ENCODE results near the gene PLEKHH1. TPM values are rescaled to one million over a fixed set of nuclear protein-coding genes. Genes with fewer than 3 reads are reported as not detected.

PLEKHH1 gene
- total RNA-seq, 1 experiment from 2014 or later: 32.4 TPM

- TF ChIP-seq, protein P1, sequence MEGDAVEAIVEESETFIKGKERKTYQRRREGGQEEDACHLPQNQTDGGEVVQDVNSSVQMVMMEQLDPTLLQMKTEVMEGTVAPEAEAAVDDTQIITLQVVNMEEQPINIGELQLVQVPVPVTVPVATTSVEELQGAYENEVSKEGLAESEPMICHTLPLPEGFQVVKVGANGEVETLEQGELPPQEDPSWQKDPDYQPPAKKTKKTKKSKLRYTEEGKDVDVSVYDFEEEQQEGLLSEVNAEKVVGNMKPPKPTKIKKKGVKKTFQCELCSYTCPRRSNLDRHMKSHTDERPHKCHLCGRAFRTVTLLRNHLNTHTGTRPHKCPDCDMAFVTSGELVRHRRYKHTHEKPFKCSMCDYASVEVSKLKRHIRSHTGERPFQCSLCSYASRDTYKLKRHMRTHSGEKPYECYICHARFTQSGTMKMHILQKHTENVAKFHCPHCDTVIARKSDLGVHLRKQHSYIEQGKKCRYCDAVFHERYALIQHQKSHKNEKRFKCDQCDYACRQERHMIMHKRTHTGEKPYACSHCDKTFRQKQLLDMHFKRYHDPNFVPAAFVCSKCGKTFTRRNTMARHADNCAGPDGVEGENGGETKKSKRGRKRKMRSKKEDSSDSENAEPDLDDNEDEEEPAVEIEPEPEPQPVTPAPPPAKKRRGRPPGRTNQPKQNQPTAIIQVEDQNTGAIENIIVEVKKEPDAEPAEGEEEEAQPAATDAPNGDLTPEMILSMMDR (IDR thresholded peaks at IDR 0.05; ENCODE audit: insufficient read depth in 1 of 2, low read depth in 1 of 2, low read length in 1 of 2, severe bottlenecking in 1 of 2, unreplicated experiment in 1 of 2): no peak
- no peak for DNase-seq
- no peaks in the 10 kb centered on the region for H3K4me1 Mint-ChIP-seq (ENCODE audit: low read depth, unreplicated experiment)
- Histone ChIP-seq H3K27me3 (replicated peaks; ENCODE audit: control insufficient read depth, insufficient read depth, low read length) (no peaks in the 10 kb centered on the region), H3K36me3 (ENCODE audit: control insufficient read depth, insufficient read depth, low read length) (no peaks in the 10 kb centered on the region), H3K9me3 (no peaks in the 10 kb centered on the region), H3K4me3 (ENCODE audit: low read depth, low read length) (no peak overlapping the region), H3K4me1 (peaks cover 4% of the 10 kb centered on the region; the same call in 1 of the 2 replicates)
- peaks cover 16% of the 10 kb centered on the region for H3K27me3 Mint-ChIP-seq (ENCODE audit: insufficient read depth, unreplicated experiment)
- CTCF ChIA-PET: interaction anchor here (1.2 to 2.3 kb wide), 4 partner anchors 10 to 89 kb away, joined by 6 to 13 read pairs (median 10); no protein-coding TSS in a partner anchor
- H3K36me3 Mint-ChIP-seq (ENCODE audit: insufficient read depth, unreplicated experiment): no peaks in the 10 kb centered on the region
- no TSS peak for BruUV-seq (replicated peaks)
- H3K4me3 Mint-ChIP-seq (ENCODE audit: unreplicated experiment): peak overlapping the region; percentile 38
- no peak overlapping the region for H3K27ac Mint-ChIP-seq (ENCODE audit: unreplicated experiment)
- intact Hi-C loops (cut with micrococcal nuclease; ENCODE audit: unreplicated experiment): no loop called here
- POLR2A ChIA-PET: no interaction called here
- H3K9me3 Mint-ChIP-seq (ENCODE audit: unreplicated experiment): no peaks in the 10 kb centered on the region
These were observed 16.4 kb upstream of the PLEKHH1 start for GRCh38 chr14:67516676-67517075.

DNA sequence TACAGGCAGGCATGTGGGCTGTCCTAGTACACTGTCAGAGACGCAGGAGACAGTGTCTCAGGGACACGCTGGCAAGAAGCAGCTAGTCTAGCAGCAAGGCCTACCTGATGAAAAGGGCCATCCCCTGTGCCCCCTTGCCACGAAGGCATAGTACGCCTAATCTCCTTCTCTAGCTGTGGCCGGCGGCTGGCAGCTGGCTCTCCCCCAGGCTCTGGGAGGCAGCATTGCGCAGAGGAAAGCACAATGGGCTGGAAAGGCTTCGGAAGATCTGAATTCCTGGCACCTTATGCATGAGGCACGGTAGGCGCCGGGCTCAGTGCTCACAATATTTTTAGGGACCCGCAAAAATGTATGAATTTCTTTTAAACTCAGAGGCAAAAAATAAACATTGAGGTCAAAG lies 16.0 kb upstream of the PLEKHH1 start:
- TF ChIP-seq, protein P1 (IDR thresholded peaks at IDR 0.05; ENCODE audit: insufficient read depth in 1 of 2, low read depth in 1 of 2, low read length in 1 of 2, severe bottlenecking in 1 of 2, unreplicated experiment in 1 of 2): peak in 1 of 2 experiments; percentile 30
- Histone ChIP-seq H3K4me1 (peaks cover 4% of the 10 kb centered on the region; the same call in 1 of the 2 replicates), H3K4me3 (ENCODE audit: low read depth, low read length) (no peak overlapping the region), H3K9me3 (no peaks in the 10 kb centered on the region), H3K27me3 (replicated peaks; ENCODE audit: control insufficient read depth, insufficient read depth, low read length) (no peaks in the 10 kb centered on the region), H3K36me3 (ENCODE audit: control insufficient read depth, insufficient read depth, low read length) (no peaks in the 10 kb centered on the region)
- Mint-ChIP-seq H3K9me3 (ENCODE audit: unreplicated experiment) (no peaks in the 10 kb centered on the region), H3K4me1 (ENCODE audit: low read depth, unreplicated experiment) (no peaks in the 10 kb centered on the region), H3K27ac (ENCODE audit: unreplicated experiment) (no peak overlapping the region), H3K4me3 (ENCODE audit: unreplicated experiment) (no peak overlapping the region), H3K36me3 (ENCODE audit: insufficient read depth, unreplicated experiment) (no peaks in the 10 kb centered on the region), H3K27me3 (ENCODE audit: insufficient read depth, unreplicated experiment) (peaks cover 16% of the 10 kb centered on the region)
- DNase-seq: no peak
- ChIA-PET POLR2A (no interaction called here), CTCF (interaction anchor here (1.2 to 2.3 kb wide), 4 partner anchors 10 to 90 kb away, joined by 6 to 13 read pairs (median 10); no protein-coding TSS in a partner anchor)
- no TSS peak for BruUV-seq (replicated peaks)
- intact Hi-C loops (cut with micrococcal nuclease; ENCODE audit: unreplicated experiment): no loop called here

DNA sequence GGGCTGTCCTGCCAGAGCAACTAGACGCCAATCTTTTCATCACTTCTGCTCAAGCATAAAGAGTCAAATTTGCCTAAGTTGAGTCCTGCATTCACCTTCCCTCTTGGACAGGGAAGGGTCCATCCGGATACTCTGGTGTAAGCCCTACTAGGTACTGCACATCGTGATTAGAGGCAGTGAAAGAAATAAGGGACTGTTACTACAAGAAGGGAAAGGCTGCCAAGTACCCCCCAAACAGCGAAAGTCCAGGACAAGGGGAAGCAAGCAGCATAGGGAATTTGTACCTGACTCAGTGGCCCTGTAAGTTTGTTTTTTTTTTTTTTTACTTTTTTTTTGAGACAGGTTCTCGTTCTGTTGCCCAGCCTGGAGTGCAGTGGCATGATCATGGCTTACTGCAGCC lies 13.7 kb upstream of the PLEKHH1 start:
- H3K4me3 ChIP-seq (ENCODE audit: low read depth, low read length): no peak overlapping the region
- intact Hi-C loops (cut with micrococcal nuclease; ENCODE audit: unreplicated experiment): no loop called here
- BruUV-seq (replicated peaks): no TSS peak
- H3K36me3 Mint-ChIP-seq (ENCODE audit: insufficient read depth, unreplicated experiment): no peaks in the 10 kb centered on the region
- H3K4me1 ChIP-seq: peaks cover 4% of the 10 kb centered on the region; the same call in 1 of the 2 replicates
- H3K9me3 Mint-ChIP-seq (ENCODE audit: unreplicated experiment): no peaks in the 10 kb centered on the region
- no peaks in the 10 kb centered on the region for H3K27me3 ChIP-seq (replicated peaks; ENCODE audit: control insufficient read depth, insufficient read depth, low read length)
- H3K27ac Mint-ChIP-seq (ENCODE audit: unreplicated experiment): no peak overlapping the region
- ChIA-PET CTCF (interaction anchor here (0.7 kb wide), 1 partner anchor 93 kb away, joined by 7 read pairs; no protein-coding TSS in a partner anchor), POLR2A (no interaction called here)
- H3K4me1 Mint-ChIP-seq (ENCODE audit: low read depth, unreplicated experiment): no peaks in the 10 kb centered on the region
- no peak overlapping the region for H3K4me3 Mint-ChIP-seq (ENCODE audit: unreplicated experiment)
- H3K9me3 ChIP-seq: no peaks in the 10 kb centered on the region
- H3K36me3 ChIP-seq (ENCODE audit: control insufficient read depth, insufficient read depth, low read length): no peaks in the 10 kb centered on the region
- peaks cover 13% of the 10 kb centered on the region for H3K27me3 Mint-ChIP-seq (ENCODE audit: insufficient read depth, unreplicated experiment)
- TF ChIP-seq, protein P1 (IDR thresholded peaks at IDR 0.05; ENCODE audit: insufficient read depth in 1 of 2, low read depth in 1 of 2, low read length in 1 of 2, severe bottlenecking in 1 of 2, unreplicated experiment in 1 of 2): no peak
- DNase-seq: no peak

Measured in Caco-2 (cell line).